DND-41 (cell line): ENCODE measurements around the gene CARMIL1.

Source experiments
- ATAC-seq: fragments of 200-7000 bp; cut with Tn5 transposase; 3 replicates; pipeline ENCODE4 v1.9.1; 2021; ENCODE audit warnings: low read depth; ENCODE audit not compliant: insufficient read depth
- DNase-seq: peaks from one replicate; pipeline ENCODE4 v3.0.0-alpha.2; 2020
- H2AFZ ChIP-seq: 2 replicates; pipeline ENCODE4 v1.6.0; 2012; ENCODE audit warnings: low read depth, low read length
- H3K27ac ChIP-seq: 2 replicates; pipeline ENCODE4 v1.5.1; 2012; ENCODE audit warnings: low read length, inconsistent platforms
- H3K27me3 ChIP-seq: fragments of 200-600 bp; sonication (generic); 2 replicates; pipeline ENCODE4 v1.6.0; 2012; ENCODE audit warnings: low read length, mild to moderate bottlenecking, inconsistent platforms; ENCODE audit not compliant: insufficient read depth, poor library complexity
- H3K36me3 ChIP-seq: 2 replicates; pipeline ENCODE4 v1.5.1; 2012; ENCODE audit warnings: low read length, inconsistent platforms; ENCODE audit not compliant: insufficient read depth
- H3K4me1 ChIP-seq: 2 replicates; pipeline ENCODE4 v1.5.1; 2012; ENCODE audit warnings: mild to moderate bottlenecking, low read length; ENCODE audit not compliant: insufficient read depth
- H3K4me2 ChIP-seq: 2 replicates; pipeline ENCODE4 v1.6.0; 2012; ENCODE audit warnings: mild to moderate bottlenecking, moderate library complexity, low read length, inconsistent platforms; ENCODE audit not compliant: insufficient read depth
- H3K4me3 ChIP-seq, 2 experiments: fragments of 200-600 bp in 1 of 2; shearing (Covaris generic) in 1 of 2; 2 replicates each; pipeline ENCODE4 v1.5.1; 2012 to 2016; ENCODE audit warnings: inconsistent platforms in 2 of 2, low read length in 2 of 2, mild to moderate bottlenecking in 2 of 2, low read depth in 1 of 2, moderate library complexity in 1 of 2
- H3K79me2 ChIP-seq: 2 replicates; pipeline ENCODE4 v1.6.0; 2012; ENCODE audit warnings: low read length, inconsistent platforms; ENCODE audit not compliant: insufficient read depth
- H3K9ac ChIP-seq: 2 replicates; pipeline ENCODE4 v1.6.0; 2012; ENCODE audit warnings: low read depth, mild to moderate bottlenecking, inconsistent platforms, low read length, moderate library complexity
- H3K9me3 ChIP-seq: 2 replicates; pipeline ENCODE4 v1.5.1; 2012; ENCODE audit warnings: low read length, moderate library complexity, mild to moderate bottlenecking, inconsistent platforms; ENCODE audit not compliant: insufficient read depth, severe bottlenecking
- H4K20me1 ChIP-seq: 2 replicates; pipeline ENCODE4 v1.6.0; 2012; ENCODE audit warnings: low read length; ENCODE audit not compliant: insufficient read depth
- CTCF ChIP-seq: IDR thresholded peaks from 2 replicates; pipeline ENCODE4 v1.5.1; 2012; ENCODE audit warnings: borderline replicate concordance, low read length, moderate library complexity, mild to moderate bottlenecking; ENCODE audit not compliant: poor library complexity, severe bottlenecking; ENCODE audit errors: extremely low read depth
- EZH2 ChIP-seq: IDR thresholded peaks from 3 replicates; pipeline ENCODE4 v1.6.1; 2012; ENCODE audit warnings: borderline replicate concordance, low read depth, mild to moderate bottlenecking, moderate library complexity, low read length, inconsistent platforms; ENCODE audit not compliant: severe bottlenecking

Gene CARMIL1

GRCh38 chr6:25384234-25384633 lies 105.1 kb downstream of the CARMIL1 start:
- no peak for DNase-seq
- no peak overlapping the region for H3K4me3 ChIP-seq

DNA sequence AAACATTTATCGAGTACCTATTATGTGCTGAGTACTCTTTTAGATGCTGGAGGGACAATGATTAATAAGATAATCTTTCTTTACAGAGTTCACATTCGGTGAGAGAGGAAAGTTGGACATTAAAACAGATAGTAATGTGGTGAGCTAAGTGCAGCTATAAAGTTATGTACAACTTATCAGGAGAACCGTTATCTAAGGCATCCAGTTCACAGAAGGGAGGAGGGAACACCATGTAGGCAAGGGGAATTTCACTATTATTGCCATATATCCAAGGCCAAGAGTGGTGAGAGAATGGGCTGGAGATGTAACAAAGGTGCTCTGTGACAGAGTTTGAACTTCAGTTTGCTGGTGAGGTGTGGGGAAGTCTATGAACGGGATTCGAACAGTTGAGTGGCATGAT lies 105.8 kb downstream of the CARMIL1 start:
- ATAC-seq (no peak), DNase-seq (no peak)
- Histone ChIP-seq H3K4me2 (no peak overlapping the region), H3K27me3 (peaks cover 3% of the 10 kb centered on the region), H3K9ac (no peak overlapping the region), H3K36me3 (no peaks in the 10 kb centered on the region), H3K4me1 (no peaks in the 10 kb centered on the region), H3K79me2 (no peaks in the 10 kb centered on the region), H3K4me3 (no peak overlapping the region), H4K20me1 (no peaks in the 10 kb centered on the region), H2AFZ (no peak overlapping the region), H3K27ac (no peak overlapping the region), H3K9me3 (no peaks in the 10 kb centered on the region)
- no peak for TF ChIP-seq EZH2
- TF ChIP-seq CTCF = no peak

More at GRCh38 chr6:25384234-25384633, 105.1 kb downstream of the CARMIL1 start:
- H3K4me1 ChIP-seq = no peaks in the 10 kb centered on the region
- no peak overlapping the region for H3K4me2 ChIP-seq
- no peaks in the 10 kb centered on the region for H3K79me2 ChIP-seq
- no peaks in the 10 kb centered on the region for H3K36me3 ChIP-seq
- H3K27me3 ChIP-seq = peaks cover 5% of the 10 kb centered on the region
- H3K9me3 ChIP-seq = no peaks in the 10 kb centered on the region
- H4K20me1 ChIP-seq = no peaks in the 10 kb centered on the region
- no peak overlapping the region for H3K9ac ChIP-seq
- H2AFZ ChIP-seq = no peak overlapping the region
- no peak for TF ChIP-seq EZH2
- no peak for TF ChIP-seq CTCF
- H3K27ac ChIP-seq = no peak overlapping the region
- ATAC-seq = no peak

GRCh38 chr6:25387483-25387882 lies 108.3 kb downstream of the CARMIL1 start:
- Histone ChIP-seq H4K20me1 (no peaks in the 10 kb centered on the region), H3K4me1 (no peaks in the 10 kb centered on the region), H3K27me3 (peaks cover 3% of the 10 kb centered on the region), H3K9me3 (no peaks in the 10 kb centered on the region), H3K79me2 (no peaks in the 10 kb centered on the region), H3K4me3 (no peak overlapping the region), H3K36me3 (no peaks in the 10 kb centered on the region), H3K9ac (no peak overlapping the region), H2AFZ (no peak overlapping the region), H3K27ac (no peak overlapping the region), H3K4me2 (no peak overlapping the region)
- TF ChIP-seq CTCF (no peak), EZH2 (no peak)
- ATAC-seq (no peak), DNase-seq (no peak)

- Histone ChIP-seq H3K27ac (no peak overlapping the region), H3K4me1 (no peaks in the 10 kb centered on the region), H3K4me2 (no peak overlapping the region), H3K9me3 (no peaks in the 10 kb centered on the region), H3K79me2 (no peaks in the 10 kb centered on the region), H3K36me3 (no peaks in the 10 kb centered on the region), H3K4me3 (no peak overlapping the region), H3K9ac (no peak overlapping the region), H4K20me1 (no peaks in the 10 kb centered on the region), H2AFZ (no peak overlapping the region), H3K27me3 (peaks cover 3% of the 10 kb centered on the region)
- no peak for DNase-seq
- ATAC-seq = no peak
- TF ChIP-seq CTCF (no peak), EZH2 (no peak)
Observed at GRCh38 chr6:25387911-25388310, 108.7 kb downstream of the CARMIL1 start.
